Panc1 (cell line): ENCODE results near the gene PTPRR.

Source experiments
- TF ChIP-seq, protein P1 (sequence below): fragments of 450-650 bp; IDR thresholded peaks from 2 replicates; pipeline ENCODE4 v1.5.1; 2017; ENCODE audit warnings: mild to moderate bottlenecking
- TF ChIP-seq, protein P2 (sequence below), 2 experiments: IDR thresholded peaks; 2 replicates each; pipeline ENCODE4 v1.6.1; 2011 to 2012; ENCODE audit warnings: low read depth in 2 of 2, control low read depth in 1 of 2, low read length in 1 of 2, mild to moderate bottlenecking in 1 of 2, moderate library complexity in 1 of 2; ENCODE audit not compliant: insufficient read depth in 1 of 2

DNA sequence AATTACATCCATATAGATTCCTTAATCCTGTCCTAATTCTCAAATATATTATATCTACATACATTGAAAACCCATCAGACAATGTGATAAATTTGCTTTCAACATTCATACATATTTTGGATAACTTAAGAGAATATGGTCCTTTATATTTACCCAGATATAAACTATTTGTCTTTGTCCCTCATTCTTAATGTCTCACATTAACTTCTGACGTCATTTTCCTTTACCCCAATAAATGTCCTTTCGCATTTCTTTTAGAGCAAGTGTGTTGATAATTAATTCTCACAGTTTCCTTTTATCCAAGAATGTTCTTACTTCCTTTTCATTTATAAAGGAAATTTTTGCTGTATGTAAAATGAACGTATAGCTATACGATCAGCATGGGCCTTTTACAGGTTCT, 12.6 kb upstream of the PTPRR start:
- TF ChIP-seq, protein P1, sequence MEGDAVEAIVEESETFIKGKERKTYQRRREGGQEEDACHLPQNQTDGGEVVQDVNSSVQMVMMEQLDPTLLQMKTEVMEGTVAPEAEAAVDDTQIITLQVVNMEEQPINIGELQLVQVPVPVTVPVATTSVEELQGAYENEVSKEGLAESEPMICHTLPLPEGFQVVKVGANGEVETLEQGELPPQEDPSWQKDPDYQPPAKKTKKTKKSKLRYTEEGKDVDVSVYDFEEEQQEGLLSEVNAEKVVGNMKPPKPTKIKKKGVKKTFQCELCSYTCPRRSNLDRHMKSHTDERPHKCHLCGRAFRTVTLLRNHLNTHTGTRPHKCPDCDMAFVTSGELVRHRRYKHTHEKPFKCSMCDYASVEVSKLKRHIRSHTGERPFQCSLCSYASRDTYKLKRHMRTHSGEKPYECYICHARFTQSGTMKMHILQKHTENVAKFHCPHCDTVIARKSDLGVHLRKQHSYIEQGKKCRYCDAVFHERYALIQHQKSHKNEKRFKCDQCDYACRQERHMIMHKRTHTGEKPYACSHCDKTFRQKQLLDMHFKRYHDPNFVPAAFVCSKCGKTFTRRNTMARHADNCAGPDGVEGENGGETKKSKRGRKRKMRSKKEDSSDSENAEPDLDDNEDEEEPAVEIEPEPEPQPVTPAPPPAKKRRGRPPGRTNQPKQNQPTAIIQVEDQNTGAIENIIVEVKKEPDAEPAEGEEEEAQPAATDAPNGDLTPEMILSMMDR: no peak
- TF ChIP-seq, protein P2, sequence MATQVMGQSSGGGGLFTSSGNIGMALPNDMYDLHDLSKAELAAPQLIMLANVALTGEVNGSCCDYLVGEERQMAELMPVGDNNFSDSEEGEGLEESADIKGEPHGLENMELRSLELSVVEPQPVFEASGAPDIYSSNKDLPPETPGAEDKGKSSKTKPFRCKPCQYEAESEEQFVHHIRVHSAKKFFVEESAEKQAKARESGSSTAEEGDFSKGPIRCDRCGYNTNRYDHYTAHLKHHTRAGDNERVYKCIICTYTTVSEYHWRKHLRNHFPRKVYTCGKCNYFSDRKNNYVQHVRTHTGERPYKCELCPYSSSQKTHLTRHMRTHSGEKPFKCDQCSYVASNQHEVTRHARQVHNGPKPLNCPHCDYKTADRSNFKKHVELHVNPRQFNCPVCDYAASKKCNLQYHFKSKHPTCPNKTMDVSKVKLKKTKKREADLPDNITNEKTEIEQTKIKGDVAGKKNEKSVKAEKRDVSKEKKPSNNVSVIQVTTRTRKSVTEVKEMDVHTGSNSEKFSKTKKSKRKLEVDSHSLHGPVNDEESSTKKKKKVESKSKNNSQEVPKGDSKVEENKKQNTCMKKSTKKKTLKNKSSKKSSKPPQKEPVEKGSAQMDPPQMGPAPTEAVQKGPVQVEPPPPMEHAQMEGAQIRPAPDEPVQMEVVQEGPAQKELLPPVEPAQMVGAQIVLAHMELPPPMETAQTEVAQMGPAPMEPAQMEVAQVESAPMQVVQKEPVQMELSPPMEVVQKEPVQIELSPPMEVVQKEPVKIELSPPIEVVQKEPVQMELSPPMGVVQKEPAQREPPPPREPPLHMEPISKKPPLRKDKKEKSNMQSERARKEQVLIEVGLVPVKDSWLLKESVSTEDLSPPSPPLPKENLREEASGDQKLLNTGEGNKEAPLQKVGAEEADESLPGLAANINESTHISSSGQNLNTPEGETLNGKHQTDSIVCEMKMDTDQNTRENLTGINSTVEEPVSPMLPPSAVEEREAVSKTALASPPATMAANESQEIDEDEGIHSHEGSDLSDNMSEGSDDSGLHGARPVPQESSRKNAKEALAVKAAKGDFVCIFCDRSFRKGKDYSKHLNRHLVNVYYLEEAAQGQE (IDR thresholded peaks at IDR 0.05; ENCODE audit: insufficient read depth in 1 of 2, low read depth in 2 of 2, low read length in 1 of 2): no peak
